CD4-positive, alpha-beta T cell (primary cell): ENCODE results near the gene TMEM181. TPM values are rescaled to one million over a fixed set of nuclear protein-coding genes. Genes with fewer than 3 reads are reported as not detected.

Experiments
- ATAC-seq: fragments of 200-7000 bp; cut with Tn5 transposase; one replicate; pipeline ENCODE4 v1.10.0; 2022; ENCODE audit warnings: mild to moderate bottlenecking; ENCODE audit not compliant: poor library complexity
- CTCF ChIA-PET: fragments of 350-600 bp; sonication (Branson Sonifier 250); formaldehyde crosslinking; loops from one replicate; lab custom pipeline; 2021; ENCODE audit warnings: antibody characterized with exemption, inconsistent platforms; lab: Charles Lee
- POLR2A ChIA-PET: fragments of 350-600 bp; sonication (Branson Sonifier 250); formaldehyde crosslinking; loops from one replicate; lab custom pipeline; 2021; ENCODE audit warnings: antibody characterized with exemption, inconsistent platforms; lab: Charles Lee
- DNase-seq, 14 experiments: peaks; one replicate each; pipeline ENCODE4 v3.0.0-alpha.2; 2013 to 2020; ENCODE audit warnings: mixed read lengths in 2 of 14
- H3K27ac ChIP-seq, 2 donors: one replicate each; pipeline versions ENCODE4 v1.5.1 to v1.7.0; 2013; ENCODE audit warnings: low read length in 2 of 2, low read depth in 1 of 2, mild to moderate bottlenecking in 1 of 2
- H3K27me3 ChIP-seq, 2 experiments: 1 replicate in 1 of 2; 2 replicates in 1 of 2; pipeline versions ENCODE4 v1.6.1 to v1.7.0; 2013; ENCODE audit warnings: low read length in 2 of 2, control low read depth in 1 of 2, mild to moderate bottlenecking in 1 of 2, moderate library complexity in 1 of 2; ENCODE audit not compliant: insufficient read depth in 2 of 2, control insufficient read depth in 1 of 2
- H3K36me3 ChIP-seq: one replicate; pipeline ENCODE4 v1.6.1; 2013; ENCODE audit warnings: low read length, control low read depth; ENCODE audit not compliant: insufficient read depth
- H3K4me1 ChIP-seq: one replicate; pipeline ENCODE4 v1.6.1; 2013; ENCODE audit warnings: low read length, control low read depth; ENCODE audit not compliant: insufficient read depth
- H3K4me3 ChIP-seq: one replicate; pipeline ENCODE4 v1.5.1; 2013; ENCODE audit warnings: mild to moderate bottlenecking, low read length, moderate library complexity
- H3K9me3 ChIP-seq, 2 experiments: 1 replicate in 1 of 2; 2 replicates in 1 of 2; pipeline versions ENCODE4 v1.6.1 to v1.7.0; 2013; ENCODE audit warnings: low read length in 2 of 2, mild to moderate bottlenecking in 2 of 2, control low read depth in 1 of 2, moderate library complexity in 1 of 2; ENCODE audit not compliant: control insufficient read depth in 1 of 2, insufficient read depth in 1 of 2
- H3K27ac Mint-ChIP-seq: one replicate; pipeline ENCODE4 v1.8.0; 2020; ENCODE audit warnings: mixed read lengths
- H3K27me3 Mint-ChIP-seq: one replicate; pipeline ENCODE4 v1.8.0; 2021; ENCODE audit warnings: mixed read lengths
- H3K36me3 Mint-ChIP-seq: one replicate; pipeline ENCODE4 v1.8.0; 2021; ENCODE audit warnings: low read depth, mixed read lengths
- H3K4me1 Mint-ChIP-seq: one replicate; pipeline ENCODE4 v1.8.0; 2021; ENCODE audit warnings: low read depth, mixed read lengths
- H3K4me3 Mint-ChIP-seq: one replicate; pipeline ENCODE4 v1.8.0; 2020; ENCODE audit warnings: mild to moderate bottlenecking, mixed read lengths
- H3K9me3 Mint-ChIP-seq: one replicate; pipeline ENCODE4 v1.8.0; 2020; ENCODE audit warnings: mixed read lengths
- CTCF ChIP-seq: fragments of 200-600 bp; IDR thresholded peaks from one replicate; pipeline ENCODE4 v1.8.0; 2022; ENCODE audit warnings: antibody characterized with exemption, mild to moderate bottlenecking
- intact Hi-C, 2 experiments: fragments of 100-400 bp; cut with DNase I in 1 of 2; cut with micrococcal nuclease in 1 of 2; formaldehyde crosslinking; loops; one replicate each; pipeline versions ENCODE4 v1.15.1 to v1.9.0; 2023 to 2025; cut with DNase I, micrococcal nuclease
- total RNA-seq, 174 experiments: library from RNA in 2 of 174; stranded (reverse) in 2 of 174; gene quantifications; one replicate each; pipeline ENCODE4 v1.2.3 and lab custom pipeline; 2021 to 2026

The TMEM181 gene
- total RNA-seq, 2 experiments from 2014 or later: 10.2 to 10.9 TPM

- ATAC-seq (no peak), DNase-seq (peak in 2 of 14 experiments; percentile 17 to 22)
- Histone ChIP-seq H3K9me3 (no peaks in the 10 kb centered on the region), H3K4me1 (peaks cover 59% of the 10 kb centered on the region), H3K27ac (peak overlapping the region in 1 of 2 donors; percentile 48), H3K4me3 (peak overlapping the region; percentile 79), H3K27me3 (no peaks in the 10 kb centered on the region), H3K36me3 (no peaks in the 10 kb centered on the region)
- Mint-ChIP-seq H3K27me3 (no peaks in the 10 kb centered on the region), H3K9me3 (no peaks in the 10 kb centered on the region), H3K36me3 (peaks cover 6% of the 10 kb centered on the region), H3K4me1 (peaks cover 55% of the 10 kb centered on the region), H3K4me3 (peak overlapping the region; percentile 96), H3K27ac (peak overlapping the region; percentile 87)
- intact Hi-C loops: loop anchor here (2.0 to 10.0 kb wide), 4 partner anchors 71 to 579 kb away; partner anchors contain the start of genes SYNJ2 (in 1 of the 2) and SYTL3 (in 1 of the 2)
- POLR2A ChIA-PET: no interaction called here
- CTCF ChIA-PET: no interaction called here
- no peak for TF ChIP-seq CTCF
Observed at GRCh38 chr6:158560836-158561320, 987 bp downstream of the TMEM181 start.

GRCh38 chr6:158561321-158561884 is 1.5 kb downstream of the TMEM181 start:
- no peaks in the 10 kb centered on the region for H3K9me3 ChIP-seq
- peak overlapping the region; percentile 79 for H3K4me3 ChIP-seq
- H3K4me3 Mint-ChIP-seq: peak overlapping the region; percentile 96
- intact Hi-C loops: loop anchor here (2.0 to 10.0 kb wide), 4 partner anchors 71 to 579 kb away; partner anchors contain the start of genes SYNJ2 (in 1 of the 2) and SYTL3 (in 1 of the 2)
- DNase-seq (no peak), ATAC-seq (no peak)
- H3K9me3 Mint-ChIP-seq: no peaks in the 10 kb centered on the region
- peaks cover 60% of the 10 kb centered on the region for H3K4me1 Mint-ChIP-seq
- peaks cover 64% of the 10 kb centered on the region for H3K4me1 ChIP-seq
- H3K27ac Mint-ChIP-seq: peak overlapping the region; percentile 87
- no peak for TF ChIP-seq CTCF
- peak overlapping the region in 1 of 2 donors; percentile 48 for H3K27ac ChIP-seq
- ChIA-PET POLR2A (no interaction called here), CTCF (no interaction called here)
- no peaks in the 10 kb centered on the region for H3K27me3 Mint-ChIP-seq
- no peaks in the 10 kb centered on the region for H3K27me3 ChIP-seq
- H3K36me3 Mint-ChIP-seq: peaks cover 6% of the 10 kb centered on the region
- H3K36me3 ChIP-seq: no peaks in the 10 kb centered on the region

GRCh38 chr6:158561938-158562337 is 2.0 kb downstream of the TMEM181 start:
- H3K4me1 ChIP-seq: peaks cover 69% of the 10 kb centered on the region
- DNase-seq: no peak
- peak overlapping the region; percentile 96 for H3K4me3 Mint-ChIP-seq
- H3K36me3 Mint-ChIP-seq: peaks cover 6% of the 10 kb centered on the region
- ChIA-PET CTCF (no interaction called here), POLR2A (no interaction called here)
- no peak for ATAC-seq
- no peaks in the 10 kb centered on the region for H3K27me3 ChIP-seq
- no peaks in the 10 kb centered on the region for H3K9me3 Mint-ChIP-seq
- intact Hi-C loops: loop anchor here (2.0 to 10.0 kb wide), 4 partner anchors 70 to 580 kb away; partner anchors contain the start of genes SYNJ2 (in 1 of the 2) and SYTL3 (in 1 of the 2)
- no peak for TF ChIP-seq CTCF
- H3K36me3 ChIP-seq: no peaks in the 10 kb centered on the region
- peaks cover 66% of the 10 kb centered on the region for H3K4me1 Mint-ChIP-seq
- no peaks in the 10 kb centered on the region for H3K27me3 Mint-ChIP-seq
- H3K27ac ChIP-seq: no peak overlapping the region
- peak overlapping the region; percentile 87 for H3K27ac Mint-ChIP-seq
- no peaks in the 10 kb centered on the region for H3K9me3 ChIP-seq
- H3K4me3 ChIP-seq: peak overlapping the region; percentile 79
